Hematopoietic multipotent progenitor cell treated with erythropoietin and hydrocortisone succinate and interleukin-3 and kit ligand, for 8 days (in vitro differentiated cells): Measurements from ENCODE around the gene NPIPA3.
"Not testable (repeated sequence)": the region's sequence is repeated elsewhere in the genome, so short reads cannot be mapped to it uniquely, and the experiment has no call there.

Experiments
- DNase-seq: peaks from one replicate; pipeline ENCODE4 v3.0.0-alpha.2; 2015

Gene NPIPA3

DNA sequence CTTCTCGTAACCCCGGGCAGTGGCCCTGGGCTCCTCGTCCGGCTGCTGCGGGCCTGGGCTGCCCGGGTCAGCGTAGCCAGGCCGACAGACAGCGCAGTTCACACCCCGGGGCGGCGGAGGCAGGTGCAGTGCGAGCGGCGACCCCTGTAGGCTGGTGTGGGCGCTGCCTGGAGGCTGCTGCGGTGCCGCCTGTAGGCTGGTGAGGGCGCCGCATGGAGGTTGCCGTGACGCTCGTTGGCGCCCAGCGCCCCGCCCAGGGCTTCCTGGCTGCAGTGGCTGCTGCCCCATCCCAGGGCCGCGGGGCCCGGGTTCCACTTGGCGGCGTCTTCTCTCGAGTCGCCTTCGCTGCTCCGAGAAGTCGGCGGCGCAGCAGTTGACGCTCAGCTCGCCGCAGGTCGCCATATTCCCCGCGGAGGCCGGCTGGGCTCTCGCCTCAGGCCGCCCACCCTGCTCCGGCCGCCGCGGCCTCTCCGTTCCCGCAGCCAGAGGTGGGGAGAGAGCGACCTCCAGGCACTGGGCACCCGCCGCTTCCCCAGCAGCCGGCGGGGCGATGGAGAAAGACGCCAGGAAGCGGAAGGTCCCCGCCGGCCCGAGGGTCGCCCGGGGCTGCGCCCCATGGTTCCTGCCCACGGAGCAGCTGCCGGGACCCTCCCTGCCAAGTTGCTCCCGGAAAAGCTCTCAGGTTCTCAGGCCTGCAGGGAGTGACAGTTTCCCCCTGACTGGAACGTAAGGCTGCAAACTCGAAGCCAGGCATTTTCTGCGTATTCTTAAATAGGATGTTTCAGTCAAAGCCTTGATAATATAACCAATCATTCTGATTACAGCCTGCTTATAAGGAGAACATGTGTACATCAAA is at the start of gene NPIPA3:
TSS of gene NPIPA3 (plus strand) at position 256 of the 856 bp plus-strand sequence. CDS start 5,533 bp downstream, outside the sequence.
- DNase-seq: not testable (repeated sequence)

DNA sequence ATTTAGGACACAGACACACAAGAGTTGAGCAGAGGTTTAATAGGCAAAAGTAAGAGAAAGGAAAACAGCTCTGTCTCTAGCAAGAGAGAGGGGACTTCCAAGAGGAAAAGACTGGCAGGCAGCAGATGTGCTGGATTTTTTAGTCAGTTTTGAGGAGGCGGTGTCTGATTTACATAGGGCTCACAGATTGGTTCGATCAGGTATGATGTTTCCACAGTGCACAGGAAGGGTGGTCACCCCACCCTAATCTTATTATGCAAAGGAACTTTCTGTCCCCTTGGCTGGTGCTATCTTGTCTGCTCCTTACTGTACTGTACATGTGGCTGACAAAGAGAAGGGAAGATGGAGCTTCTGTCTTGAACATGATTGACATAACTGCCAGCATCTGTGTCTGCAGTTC is 45.1 kb upstream of the NPIPA3 start:
- peak; percentile 94 for DNase-seq

GRCh38 chr16:14667347-14668266 is 35.6 kb upstream of the NPIPA3 start:
- DNase-seq: no peak

GRCh38 chr16:14668556-14669223 is 34.5 kb upstream of the NPIPA3 start:
- DNase-seq: no peak

- DNase-seq: no peak
Observed at GRCh38 chr16:14669776-14670175, 33.4 kb upstream of the NPIPA3 start.

DNA sequence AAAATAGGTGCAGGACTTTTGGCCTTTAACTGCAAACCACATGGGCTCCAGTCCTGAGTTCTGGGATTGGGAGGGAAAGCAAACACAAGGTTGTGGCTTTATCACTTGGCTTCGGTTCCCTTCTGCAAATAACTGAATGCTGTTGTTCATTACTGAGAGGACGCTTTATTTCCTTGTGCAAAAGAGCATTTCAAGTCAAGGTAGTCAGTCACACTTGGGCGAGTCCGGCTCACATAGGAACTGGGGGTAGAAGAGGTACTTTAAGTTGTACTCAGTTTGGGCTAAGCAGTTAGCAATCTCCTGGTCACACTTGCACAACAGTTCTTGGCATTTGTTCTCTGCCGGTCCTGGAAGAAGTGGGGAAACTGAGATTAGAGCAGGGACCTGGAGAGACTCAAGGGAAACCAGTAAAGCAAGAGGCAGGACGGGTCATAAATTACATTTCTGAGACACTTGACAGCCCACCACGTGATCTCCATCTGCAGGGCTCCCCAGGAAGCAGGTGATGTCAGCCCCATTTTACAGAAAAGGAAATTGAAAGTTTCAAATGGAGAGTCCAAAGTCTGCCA is 30.7 kb upstream of the NPIPA3 start:
- no peak for DNase-seq

DNA sequence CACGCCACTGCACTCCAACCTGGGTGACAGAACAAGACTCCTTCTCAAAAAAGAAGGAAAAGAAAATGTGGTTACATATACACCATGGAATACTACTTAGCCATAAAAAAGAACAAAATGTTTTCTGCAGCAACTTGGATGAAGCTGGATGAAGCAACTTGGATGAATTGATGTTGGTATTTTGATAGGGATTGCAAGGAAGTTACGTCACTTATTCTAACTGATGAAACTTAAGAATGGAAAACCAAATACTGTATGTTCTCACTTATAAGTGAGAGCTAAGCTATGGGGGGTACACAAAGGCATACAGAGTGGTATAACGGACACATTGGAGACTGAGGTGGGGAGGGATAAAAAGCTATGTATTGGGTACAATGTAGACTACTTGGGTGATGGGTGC is 26.6 kb upstream of the NPIPA3 start:
- no peak for DNase-seq

DNA sequence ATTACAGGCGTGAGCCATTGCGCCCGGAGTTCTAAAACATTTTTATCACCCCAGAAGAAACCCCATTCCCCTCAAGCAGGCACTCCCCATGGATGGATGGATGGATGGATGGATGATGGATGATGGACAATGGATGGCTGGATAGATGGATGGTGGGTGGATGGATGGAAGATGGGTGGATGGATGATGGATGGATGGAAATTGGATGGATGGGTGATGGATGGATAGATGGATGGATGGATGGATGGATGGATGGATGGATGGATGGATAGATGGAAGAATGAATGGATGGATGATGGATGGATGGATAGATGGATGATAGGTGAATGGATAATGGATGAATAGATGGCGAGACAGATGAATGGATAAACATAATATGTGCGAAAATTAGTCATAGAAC is 25.6 kb upstream of the NPIPA3 start:
- DNase-seq: no peak

GRCh38 chr16:14678748-14679497 is 24.3 kb upstream of the NPIPA3 start:
- no peak for DNase-seq

- DNase-seq: not testable (repeated sequence)
Observed at GRCh38 chr16:14680396-14680795, 22.8 kb upstream of the NPIPA3 start.

- no peak for DNase-seq
Observed at GRCh38 chr16:14681115-14681514, 22.1 kb upstream of the NPIPA3 start.

DNA sequence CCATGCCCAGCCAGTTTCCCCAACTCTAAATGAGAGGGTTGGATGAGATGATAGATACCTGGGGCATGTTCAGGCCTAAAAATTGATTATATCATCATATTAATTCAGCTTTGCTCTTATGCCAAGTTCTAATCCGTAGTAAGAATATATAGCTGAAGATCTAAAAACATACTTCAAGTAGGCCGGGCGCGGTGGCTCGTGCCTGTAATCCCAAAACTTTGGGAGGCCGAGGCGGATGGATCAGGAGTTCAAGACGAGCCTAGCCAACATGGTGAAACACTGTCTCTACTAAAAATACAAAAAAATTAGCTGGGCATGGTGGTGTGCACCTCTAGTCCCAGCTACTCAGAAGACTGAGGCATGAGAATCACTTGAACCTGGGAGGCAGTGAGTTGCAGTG is 21.1 kb upstream of the NPIPA3 start:
- no peak for DNase-seq

DNA sequence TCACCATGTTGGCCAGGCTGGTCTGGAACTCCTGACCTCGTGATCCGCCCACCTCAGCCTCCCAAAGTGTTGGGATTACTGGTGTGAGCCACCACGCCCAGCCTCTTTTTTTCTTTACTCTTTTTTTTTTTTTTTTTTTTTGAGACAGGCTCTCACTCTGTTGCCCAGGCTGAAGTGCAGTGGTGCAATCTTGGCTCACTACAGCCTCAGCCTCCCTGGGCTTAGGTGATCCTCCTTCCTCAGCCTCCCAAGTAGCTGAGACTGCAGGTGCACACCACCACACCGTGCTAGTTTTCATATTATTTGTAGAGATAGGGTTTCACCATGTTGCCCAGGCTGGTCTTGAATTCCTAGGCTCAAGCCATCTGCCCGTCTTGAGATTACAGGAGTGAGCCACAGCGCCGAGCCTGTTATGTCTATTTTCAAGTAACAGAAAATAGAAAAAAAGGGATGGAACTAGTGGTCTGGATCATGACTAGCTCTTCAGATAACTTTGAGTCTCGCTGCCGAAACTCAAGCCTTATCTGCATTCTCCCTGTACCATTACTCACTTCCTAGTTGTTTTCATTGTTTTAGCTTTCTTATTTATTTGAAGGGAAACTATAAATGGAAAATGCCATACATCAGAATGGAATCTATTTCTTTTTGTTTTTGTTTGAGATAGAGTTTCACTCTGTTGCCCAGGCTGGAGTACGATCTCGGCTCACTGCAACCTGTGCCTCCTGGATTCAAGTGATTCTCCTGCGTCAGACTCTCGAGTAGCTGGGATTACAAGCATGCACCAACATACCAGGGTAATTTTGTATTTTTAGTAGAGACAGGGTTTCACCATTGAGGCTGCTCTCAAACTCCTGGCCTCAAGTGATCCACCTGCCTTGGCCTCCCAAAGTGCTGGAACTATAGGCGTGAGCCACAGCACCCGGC is 17.1 kb upstream of the NPIPA3 start:
- peak; percentile 38 for DNase-seq

GRCh38 chr16:14694129-14694528 is 9.1 kb upstream of the NPIPA3 start, which contains the start of gene PLA2G10:
Gene PLA2G10 (minus strand): TSS chr16:14694308. CDS start chr16:14694229, 79 bp downstream.
- not testable (repeated sequence) for DNase-seq

DNA sequence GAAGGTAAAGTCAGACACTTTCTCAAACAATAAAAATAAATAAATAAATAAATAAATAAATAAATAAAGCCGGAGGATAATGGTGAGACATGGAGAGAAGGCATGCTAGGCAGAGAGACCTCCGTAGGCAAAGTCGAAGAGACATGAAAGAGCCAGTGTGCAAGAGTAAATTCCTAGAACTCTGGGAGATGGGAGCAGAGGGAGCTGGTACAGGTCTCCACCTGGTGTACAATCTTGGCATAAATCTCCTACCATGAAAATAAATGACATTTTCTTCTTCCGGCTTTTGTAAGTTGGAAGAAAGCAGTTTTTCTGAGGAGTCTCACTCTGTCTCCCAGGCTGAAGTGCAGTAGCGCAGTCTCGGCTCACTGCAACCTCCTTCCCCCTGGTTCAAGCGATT is 1.4 kb upstream of the NPIPA3 start:
- DNase-seq: not testable (repeated sequence)

GRCh38 chr16:14702672-14703071 is 539 bp upstream of the NPIPA3 start:
- DNase-seq: not testable (repeated sequence)

DNA sequence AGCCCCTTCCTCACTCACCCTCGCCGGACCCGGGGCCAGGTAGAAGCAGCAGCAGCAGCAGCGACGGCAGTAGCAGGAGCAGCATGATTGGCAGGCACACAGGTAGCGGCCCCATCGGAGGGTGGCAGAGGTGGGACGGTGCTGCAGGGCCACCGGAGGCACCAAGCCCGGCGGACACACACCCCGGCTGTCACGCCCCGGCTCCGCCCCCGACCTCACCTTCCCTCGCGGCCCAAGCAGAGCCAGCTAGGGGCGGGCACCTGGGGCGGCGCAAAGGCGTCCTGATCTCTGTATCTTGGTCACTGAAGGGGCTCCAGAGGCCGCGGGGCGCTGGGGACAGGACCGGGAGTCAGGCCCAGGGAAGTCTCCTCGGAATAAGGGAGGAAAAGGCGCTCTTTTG is 30.0 kb downstream of the NPIPA3 start:
- not testable (repeated sequence) for DNase-seq

DNA sequence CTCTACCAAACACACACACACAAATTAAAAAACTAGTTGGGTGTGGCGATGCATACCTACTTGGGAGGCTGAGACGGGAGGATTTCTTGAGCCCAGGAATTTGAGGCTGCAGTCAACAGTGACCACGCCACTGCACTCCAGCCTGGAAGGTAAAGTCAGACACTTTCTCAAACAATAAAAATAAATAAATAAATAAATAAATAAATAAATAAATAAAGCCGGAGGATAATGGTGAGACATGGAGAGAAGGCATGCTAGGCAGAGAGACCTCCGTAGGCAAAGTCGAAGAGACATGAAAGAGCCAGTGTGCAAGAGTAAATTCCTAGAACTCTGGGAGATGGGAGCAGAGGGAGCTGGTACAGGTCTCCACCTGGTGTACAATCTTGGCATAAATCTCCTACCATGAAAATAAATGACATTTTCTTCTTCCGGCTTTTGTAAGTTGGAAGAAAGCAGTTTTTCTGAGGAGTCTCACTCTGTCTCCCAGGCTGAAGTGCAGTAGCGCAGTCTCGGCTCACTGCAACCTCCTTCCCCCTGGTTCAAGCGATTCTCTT is 37.7 kb downstream of the NPIPA3 start:
- not testable (repeated sequence) for DNase-seq

DNA sequence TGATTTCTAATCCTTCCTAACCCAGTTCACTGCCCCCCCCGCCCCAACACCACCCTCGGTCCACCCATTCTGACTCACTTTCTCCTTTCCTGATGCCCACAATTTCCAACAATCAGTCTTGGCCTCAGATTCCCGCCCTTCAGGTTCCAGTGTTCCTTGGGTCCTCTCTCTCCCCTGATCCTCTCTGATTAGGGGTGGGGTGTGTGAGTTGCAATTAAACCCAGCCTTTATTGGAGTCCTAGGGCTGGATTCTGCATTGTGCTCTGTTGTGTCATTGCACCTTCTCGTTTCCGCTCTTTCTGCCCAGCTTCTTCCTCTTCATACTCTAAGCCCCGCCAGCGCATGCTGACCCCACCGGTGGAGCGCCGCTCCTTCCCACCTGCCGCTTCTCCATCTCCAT is 38.6 kb downstream of the NPIPA3 start:
- not testable (repeated sequence) for DNase-seq
